B cell (primary cell): ENCODE results near the gene MICA. TPM values are rescaled to one million over a fixed set of nuclear protein-coding genes. Genes with fewer than 3 reads are reported as not detected.

Experiments used
- ATAC-seq: fragments of 200-7000 bp; cut with Tn5 transposase; one replicate; pipeline ENCODE4 v1.10.0; 2021; ENCODE audit warnings: low read depth, mild to moderate bottlenecking, moderate number of reproducible peaks, moderate library complexity
- CTCF ChIA-PET: fragments of 350-600 bp; sonication (Branson Sonifier 250); formaldehyde crosslinking; loops from one replicate; lab custom pipeline; 2021; ENCODE audit warnings: antibody characterized with exemption, inconsistent platforms; lab: Charles Lee
- POLR2A ChIA-PET: fragments of 350-600 bp; sonication (Branson Sonifier 250); formaldehyde crosslinking; loops from one replicate; lab custom pipeline; 2021; ENCODE audit warnings: antibody characterized with exemption; lab: Charles Lee
- DNase-seq: peaks from one replicate; pipeline ENCODE4 v3.0.0; 2013
- H2AFZ ChIP-seq: 2 replicates; pipeline ENCODE4 v1.6.1; 2012; ENCODE audit warnings: mild to moderate bottlenecking, low read depth, low read length; ENCODE audit not compliant: insufficient read depth, poor library complexity, severe bottlenecking
- H3K27ac ChIP-seq, 2 donors: 1 replicate in 1 of 2; 2 replicates in 1 of 2; pipeline ENCODE4 v1.5.1; 2012 to 2013; ENCODE audit warnings: low read length in 2 of 2, mild to moderate bottlenecking in 2 of 2, moderate library complexity in 1 of 2
- H3K27me3 ChIP-seq, 4 experiments: fragments of 200-600 bp in 1 of 4; sonication (generic) in 1 of 4; replicated peaks in 1 of 4; 1 replicate in 2 of 4; 2 replicates in 2 of 4; pipeline versions ENCODE4 v1.6.1 to v1.7.0; 2013 to 2016; ENCODE audit warnings: low read length in 3 of 4, mild to moderate bottlenecking in 2 of 4, mixed read lengths in 1 of 4, moderate library complexity in 1 of 4; ENCODE audit not compliant: insufficient read depth in 4 of 4, control insufficient read depth in 3 of 4; ENCODE audit errors: control extremely low read depth in 1 of 4
- H3K36me3 ChIP-seq, 2 experiments: replicated peaks in 1 of 2; 1 replicate in 1 of 2; 2 replicates in 1 of 2; pipeline versions ENCODE4 v1.6.1 to v1.7.1; 2013; ENCODE audit warnings: low read length in 1 of 2; ENCODE audit not compliant: insufficient read depth in 2 of 2, control insufficient read depth in 1 of 2; ENCODE audit errors: control extremely low read depth in 1 of 2, extremely low read depth in 1 of 2
- H3K4me1 ChIP-seq, 2 donors: fragments of 200-600 bp in 1 of 2; sonication (generic) in 1 of 2; 1 replicate in 1 of 2; 2 replicates in 1 of 2; pipeline versions ENCODE4 v1.5.1 to v1.6.1; 2013 to 2017; ENCODE audit warnings: low read length in 2 of 2; ENCODE audit not compliant: control insufficient read depth in 2 of 2, insufficient read depth in 2 of 2
- H3K4me2 ChIP-seq: replicated peaks from 2 replicates; pipeline ENCODE3; 2012; ENCODE audit warnings: mild to moderate bottlenecking, low read depth, low read length; ENCODE audit not compliant: poor library complexity, severe bottlenecking
- H3K4me3 ChIP-seq, 5 experiments: fragments of 200-600 bp in 1 of 5; sonication (generic) in 1 of 5; 1 replicate in 3 of 5; 2 replicates in 2 of 5; pipeline versions ENCODE4 v1.5.1 to v1.7.0; 2011 to 2016; ENCODE audit warnings: low read length in 4 of 5, mild to moderate bottlenecking in 4 of 5, low read depth in 2 of 5, control low read depth in 1 of 5, moderate library complexity in 1 of 5; ENCODE audit not compliant: insufficient read depth in 1 of 5; ENCODE audit errors: control extremely low read depth in 1 of 5, extremely low read depth in 1 of 5
- H3K79me2 ChIP-seq: fragments of 200-600 bp; sonication (generic); one replicate; pipeline ENCODE4 v1.6.0; 2016; ENCODE audit warnings: low read length; ENCODE audit not compliant: control insufficient read depth, insufficient read depth
- H3K9ac ChIP-seq: fragments of 200-600 bp; sonication (generic); 2 replicates; pipeline ENCODE4 v1.6.1; 2017; ENCODE audit warnings: mild to moderate bottlenecking, low read length, moderate library complexity
- H3K9me3 ChIP-seq, 3 donors: one replicate each; pipeline versions ENCODE4 v1.6.1 to v1.7.1; 2013; ENCODE audit warnings: low read length in 2 of 3; ENCODE audit not compliant: control insufficient read depth in 2 of 3, insufficient read depth in 1 of 3; ENCODE audit errors: control extremely low read depth in 1 of 3
- H4K20me1 ChIP-seq: 2 replicates; pipeline ENCODE4 v1.6.0; 2012; ENCODE audit warnings: mild to moderate bottlenecking, low read length; ENCODE audit not compliant: insufficient read depth, control insufficient read depth, poor library complexity, severe bottlenecking
- H3K27ac Mint-ChIP-seq: one replicate; pipeline ENCODE4 v1.8.0; 2021; ENCODE audit warnings: mixed read lengths
- H3K27me3 Mint-ChIP-seq: one replicate; pipeline ENCODE4 v1.8.0; 2021; ENCODE audit warnings: mixed read lengths
- H3K4me1 Mint-ChIP-seq: one replicate; pipeline ENCODE4 v1.8.0; 2021; ENCODE audit warnings: mixed read lengths
- H3K4me3 Mint-ChIP-seq: one replicate; pipeline ENCODE4 v1.8.0; 2021; ENCODE audit warnings: mixed read lengths
- H3K9me3 Mint-ChIP-seq: one replicate; pipeline ENCODE4 v1.8.0; 2022; ENCODE audit warnings: mixed read lengths; ENCODE audit not compliant: insufficient read depth
- EZH2 ChIP-seq: IDR thresholded peaks from 2 replicates; pipeline ENCODE4 v1.6.1; 2012; ENCODE audit warnings: borderline replicate concordance, low read depth, mild to moderate bottlenecking, moderate library complexity, low read length; ENCODE audit not compliant: insufficient read depth, poor library complexity, severe bottlenecking
- WGBS: methylation state at CpG from one replicate; pipeline ENCODE4 v1.1.5; 2013; ENCODE audit warnings: missing lambda C conversion rate; ENCODE audit not compliant: insufficient coverage; 5-methylcytosine and 5-hydroxymethylcytosine counted together
- intact Hi-C: fragments of 100-400 bp; cut with micrococcal nuclease; formaldehyde crosslinking; loops from one replicate; pipeline ENCODE4 v1.10.0; 2022
- polyA plus RNA-seq: library from polyadenylated mRNA; depleted of rRNA; stranded (reverse); fragments of >200 nt; gene quantifications from 2 replicates; pipeline ENCODE4 v1.2.3, GENCODE V29; 2012
- total RNA-seq, 2 donors: library from RNA; stranded (reverse); fragments of 120-200 nt in 1 of 2; gene quantifications; 1 replicate in 1 of 2; 2 replicates in 1 of 2; pipeline versions ENCODE4 v1.2.3 to v1.2.4, GENCODE V29; 2013 to 2022
- TF ChIP-seq, protein P1 (sequence below): fragments of 200-600 bp; IDR thresholded peaks from one replicate; pipeline ENCODE4 v1.8.0; 2022; ENCODE audit warnings: antibody characterized with exemption, mild to moderate bottlenecking

MICA gene
- total and polyA plus RNA-seq, 2 donors (not counting 1 experiment from before 2014, with no cell fraction given) = 13.9 to 28.5 TPM

DNA sequence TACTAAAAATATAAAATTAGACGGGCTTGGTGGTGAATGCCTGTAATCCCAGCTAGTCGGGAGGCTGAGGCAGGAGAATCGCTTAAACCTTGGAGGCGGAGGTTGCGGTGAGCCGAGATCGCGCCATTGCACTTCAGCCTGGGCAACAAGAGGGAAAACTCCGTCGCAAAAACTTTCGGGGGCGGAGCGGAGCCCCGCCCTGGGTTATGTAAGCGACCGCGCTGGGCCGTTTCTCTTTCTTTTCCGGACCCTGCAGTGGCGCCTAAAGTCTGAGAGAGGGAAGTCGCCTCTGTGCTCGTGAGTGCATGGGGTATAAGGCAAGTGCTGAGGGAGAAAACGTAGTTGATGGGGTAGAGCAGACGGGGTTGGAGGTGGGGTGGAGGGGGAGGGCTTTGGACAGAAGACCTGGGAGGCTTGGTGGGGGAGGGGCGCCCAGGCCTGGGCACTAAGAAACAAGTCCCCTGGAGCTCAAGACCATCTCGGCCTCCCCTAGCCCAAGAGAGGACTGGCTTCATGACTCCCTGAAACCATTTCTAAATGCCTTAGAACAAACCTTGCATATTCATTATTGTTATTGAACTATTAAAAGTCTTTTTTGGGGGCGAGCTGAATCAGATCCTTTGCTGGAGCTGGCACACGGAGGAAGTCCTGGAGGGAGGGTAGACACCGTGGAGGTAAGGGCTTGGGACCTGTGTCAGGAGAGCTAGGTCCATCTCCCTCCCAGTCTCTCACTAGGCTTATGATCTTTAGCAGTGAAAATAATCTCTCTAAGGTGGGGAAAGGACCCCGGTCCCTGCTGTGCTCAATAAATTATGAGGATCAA, 2.7 kb upstream of the MICA start:
- Mint-ChIP-seq H3K4me3 (peak overlapping the region; percentile 90), H3K27ac (peak overlapping the region; percentile 90), H3K4me1 (peaks cover 52% of the 10 kb centered on the region), H3K9me3 (no peaks in the 10 kb centered on the region), H3K27me3 (no peaks in the 10 kb centered on the region)
- Histone ChIP-seq H3K9me3 (no peaks in the 10 kb centered on the region), H3K4me1 (peaks cover 30 to 51% of the 10 kb centered on the region in 2 donors), H3K27me3 (no peaks in the 10 kb centered on the region), H4K20me1 (peaks cover 36% of the 10 kb centered on the region), H2AFZ (peak overlapping the region; percentile 82), H3K9ac (peak overlapping the region; percentile 84), H3K4me3 (peak overlapping the region; percentile 56 to 91 (median 76)), H3K4me2 (peak overlapping the region; percentile 94), H3K79me2 (peaks cover 65% of the 10 kb centered on the region), H3K36me3 (no peaks in the 10 kb centered on the region), H3K27ac (peak overlapping the region; percentile 78 to 82)
- intact Hi-C loops = loop anchor here (1.0 to 5.0 kb wide), 3 partner anchors 43 to 557 kb away; partner anchors contain the start of genes HLA-B, NELFE and SKIC2
- DNase-seq (peak; percentile 90), ATAC-seq (peak; percentile 72)
- CTCF ChIA-PET = interaction anchor here (0.9 to 5.7 kb wide), 12 partner anchors 23 to 703 kb away, joined by 3 to 78 read pairs (median 4); partner anchors contain the start of genes CCHCR1 and TCF19
- 0% methylated on average over 20 of the region's 30 CpGs for WGBS
- TF ChIP-seq, protein P1, sequence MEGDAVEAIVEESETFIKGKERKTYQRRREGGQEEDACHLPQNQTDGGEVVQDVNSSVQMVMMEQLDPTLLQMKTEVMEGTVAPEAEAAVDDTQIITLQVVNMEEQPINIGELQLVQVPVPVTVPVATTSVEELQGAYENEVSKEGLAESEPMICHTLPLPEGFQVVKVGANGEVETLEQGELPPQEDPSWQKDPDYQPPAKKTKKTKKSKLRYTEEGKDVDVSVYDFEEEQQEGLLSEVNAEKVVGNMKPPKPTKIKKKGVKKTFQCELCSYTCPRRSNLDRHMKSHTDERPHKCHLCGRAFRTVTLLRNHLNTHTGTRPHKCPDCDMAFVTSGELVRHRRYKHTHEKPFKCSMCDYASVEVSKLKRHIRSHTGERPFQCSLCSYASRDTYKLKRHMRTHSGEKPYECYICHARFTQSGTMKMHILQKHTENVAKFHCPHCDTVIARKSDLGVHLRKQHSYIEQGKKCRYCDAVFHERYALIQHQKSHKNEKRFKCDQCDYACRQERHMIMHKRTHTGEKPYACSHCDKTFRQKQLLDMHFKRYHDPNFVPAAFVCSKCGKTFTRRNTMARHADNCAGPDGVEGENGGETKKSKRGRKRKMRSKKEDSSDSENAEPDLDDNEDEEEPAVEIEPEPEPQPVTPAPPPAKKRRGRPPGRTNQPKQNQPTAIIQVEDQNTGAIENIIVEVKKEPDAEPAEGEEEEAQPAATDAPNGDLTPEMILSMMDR = no peak
- TF ChIP-seq EZH2 = no peak
- POLR2A ChIA-PET = interaction anchor here (0.6 to 1.9 kb wide), 5 partner anchors 42 to 1808 kb away, joined by 3 to 8 read pairs (median 6); partner anchors contain the start of gene DDX39B
